Testis (tissue), 3 donors: ENCODE measurements around the gene PDZK1IP1. TPM values are rescaled to one million over a fixed set of nuclear protein-coding genes. Genes with fewer than 3 reads are reported as not detected.

Experiments
- DNase-seq: peaks from one replicate; pipeline ENCODE4 v3.0.0-alpha.2; 2019
- H3K27ac ChIP-seq, 2 donors: fragments of 200-600 bp; sonication (generic); one replicate each; pipeline ENCODE4 v1.5.1; 2019
- H3K27me3 ChIP-seq: fragments of 200-600 bp; sonication (generic); one replicate; pipeline ENCODE4 v1.5.1; 2019
- H3K36me3 ChIP-seq: fragments of 200-600 bp; sonication (generic); one replicate; pipeline ENCODE4 v1.5.1; 2017; ENCODE audit warnings: low read depth; ENCODE audit errors: missing control alignments
- H3K4me1 ChIP-seq: fragments of 200-600 bp; sonication (generic); one replicate; pipeline ENCODE4 v1.5.1; 2019
- H3K4me3 ChIP-seq, 2 donors: fragments of 200-600 bp; sonication (generic); one replicate each; pipeline ENCODE4 v1.5.1; 2017 to 2019
- H3K9me3 ChIP-seq: fragments of 200-600 bp; sonication (generic); one replicate; pipeline ENCODE4 v1.5.1; 2017
- CTCF ChIP-seq, 3 experiments: fragments of 450-650 bp in 2 of 3; fragments of 200-600 bp in 1 of 3; sonication (generic) in 1 of 3; IDR thresholded peaks; one replicate each; pipeline ENCODE4 v1.5.1; 2016 to 2019; ENCODE audit warnings: antibody characterized with exemption in 3 of 3, mild to moderate bottlenecking in 2 of 3, moderate library complexity in 1 of 3
- POLR2A ChIP-seq: fragments of 450-650 bp; IDR thresholded peaks from one replicate; pipeline ENCODE4 v1.6.1; 2017; ENCODE audit warnings: antibody characterized with exemption, mild to moderate bottlenecking, moderate library complexity
- WGBS, 2 donors: methylation state at CpG; one replicate each; pipeline ENCODE4 v1.1.5; 2018; 5-methylcytosine and 5-hydroxymethylcytosine counted together
- intact Hi-C: fragments of 100-400 bp; cut with DNase I; formaldehyde crosslinking; loops from one replicate; pipeline ENCODE4 v1.15.1; 2023; ENCODE audit warnings: low total_unique reads
- polyA plus RNA-seq: library from polyadenylated mRNA; stranded (reverse); fragments of 350-450 nt; fragmentation: Illumina TruSeq; extraction: RNeasy Lipid Tissue Mini Kit (QIAGEN cat#74804); gene quantifications from one replicate; pipeline ENCODE4 v1.2.3, GENCODE V29; 2014; ENCODE audit warnings: low read depth, low replicate concordance; ENCODE audit not compliant: insufficient read depth
- total RNA-seq, 2 donors: library from RNA; depleted of rRNA; stranded (reverse); fragments of >200 nt; gene quantifications; one replicate each; pipeline ENCODE4 v1.2.3, GENCODE V29; 2016

Gene PDZK1IP1
- total and polyA plus RNA-seq, 3 donors from 2014 or later, result 1.5 to 13.9 (median 8.6) TPM

- no peaks in the 10 kb centered on the region for H3K27me3 ChIP-seq
- intact Hi-C loops, result no loop called here
- no peak for DNase-seq
Observed at GRCh38 chr1:47223921-47224675, 34.3 kb upstream of the PDZK1IP1 start.

DNA sequence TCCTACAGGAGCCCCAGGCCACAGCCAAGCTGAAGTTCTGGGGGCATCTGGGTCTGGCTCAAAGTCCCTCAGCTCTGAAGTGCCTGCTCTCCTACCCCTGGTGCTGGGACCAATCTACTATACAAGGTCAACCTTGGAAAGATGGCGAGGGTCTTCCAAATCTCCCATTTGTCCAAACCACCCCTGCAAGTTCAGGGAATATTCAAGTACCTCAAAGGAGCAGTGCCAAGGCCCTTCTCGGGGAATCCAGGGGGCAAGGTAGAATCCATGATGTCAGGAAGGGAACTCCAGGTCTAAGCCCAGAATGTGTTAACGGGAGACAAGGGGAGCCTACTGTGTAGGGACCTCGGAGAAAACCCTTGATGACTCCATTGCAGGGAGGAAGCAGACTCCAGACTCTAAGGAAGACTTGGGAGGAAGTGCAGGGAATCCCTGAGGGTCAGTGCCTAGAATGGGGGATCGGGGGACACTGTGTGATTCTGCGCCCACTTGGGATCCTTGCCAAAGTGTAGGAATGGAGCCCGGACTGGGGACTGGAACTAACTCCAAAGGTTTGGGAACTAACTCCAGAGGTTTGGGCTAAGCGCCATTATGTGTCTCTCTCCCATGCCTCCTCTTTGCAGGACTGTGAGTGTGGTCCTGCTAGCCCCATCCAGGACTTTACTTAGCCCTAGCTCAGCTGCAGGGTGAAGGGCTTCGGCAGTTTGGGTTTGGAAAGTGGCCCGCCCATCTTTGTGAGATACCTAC is 33.5 kb upstream of the PDZK1IP1 start:
- Histone ChIP-seq H3K27me3 (no peaks in the 10 kb centered on the region), H3K9me3 (no peaks in the 10 kb centered on the region), H3K4me1 (peaks cover 10% of the 10 kb centered on the region), H3K4me3 (no peak overlapping the region), H3K36me3 (no peaks in the 10 kb centered on the region), H3K27ac (no peak overlapping the region)
- no peak for DNase-seq
- WGBS, 2 donors, result 63 to 67% methylated on average over 6 to 10 of the region's 10 CpGs
- intact Hi-C loops, result no loop called here
- TF ChIP-seq POLR2A (no peak), CTCF (IDR thresholded peaks at IDR 0.05) (no peak)

More at GRCh38 chr1:47223921-47224675, 34.3 kb upstream of the PDZK1IP1 start:
- 18 to 58% methylated on average over 6 to 9 of the region's 9 CpGs for WGBS, 2 donors
- H3K36me3 ChIP-seq, result no peaks in the 10 kb centered on the region
- no peak overlapping the region for H3K4me3 ChIP-seq
- TF ChIP-seq POLR2A (no peak), CTCF (IDR thresholded peaks at IDR 0.05) (no peak)
- H3K4me1 ChIP-seq, result peaks cover 10% of the 10 kb centered on the region
- H3K27ac ChIP-seq, result no peak overlapping the region
- H3K9me3 ChIP-seq, result no peaks in the 10 kb centered on the region

- intact Hi-C loops, result no loop called here
- Histone ChIP-seq H3K36me3 (no peaks in the 10 kb centered on the region), H3K9me3 (no peaks in the 10 kb centered on the region), H3K4me3 (no peak overlapping the region), H3K4me1 (peaks cover 10% of the 10 kb centered on the region), H3K27me3 (no peaks in the 10 kb centered on the region), H3K27ac (no peak overlapping the region)
- 85 to 97% methylated on average over 3 of the region's 3 CpGs for WGBS, 2 donors
- no peak for DNase-seq
- TF ChIP-seq CTCF (IDR thresholded peaks at IDR 0.05), result no peak
- TF ChIP-seq POLR2A, result no peak
Observed at GRCh38 chr1:47222476-47222875, 32.6 kb upstream of the PDZK1IP1 start.

- Histone ChIP-seq H3K27me3 (no peaks in the 10 kb centered on the region), H3K36me3 (no peaks in the 10 kb centered on the region), H3K9me3 (no peaks in the 10 kb centered on the region), H3K4me3 (no peak overlapping the region), H3K4me1 (peaks cover 2% of the 10 kb centered on the region), H3K27ac (no peak overlapping the region)
- intact Hi-C loops, result no loop called here
- TF ChIP-seq POLR2A (no peak), CTCF (IDR thresholded peaks at IDR 0.05) (no peak)
- no peak for DNase-seq
- WGBS, 2 donors, result 70 to 88% methylated on average over 17 to 29 of the region's 29 CpGs
Observed at GRCh38 chr1:47219590-47220220, 29.9 kb upstream of the PDZK1IP1 start.
